Stimulated activated CD8-positive, alpha-beta memory T cell treated with anti-CD3 and anti-CD28 coated beads, Interleukin-12 subunit alpha, Interleukin-12 subunit beta, amount 100 ng/mL, for 24 hours (primary cell): ENCODE data around the gene HTR3E.

ENCODE experiments used
- DNase-seq: peaks from one replicate; pipeline ENCODE4 v3.0.0-alpha.2; 2020; ENCODE audit errors: extremely low read depth

HTR3E gene

DNA sequence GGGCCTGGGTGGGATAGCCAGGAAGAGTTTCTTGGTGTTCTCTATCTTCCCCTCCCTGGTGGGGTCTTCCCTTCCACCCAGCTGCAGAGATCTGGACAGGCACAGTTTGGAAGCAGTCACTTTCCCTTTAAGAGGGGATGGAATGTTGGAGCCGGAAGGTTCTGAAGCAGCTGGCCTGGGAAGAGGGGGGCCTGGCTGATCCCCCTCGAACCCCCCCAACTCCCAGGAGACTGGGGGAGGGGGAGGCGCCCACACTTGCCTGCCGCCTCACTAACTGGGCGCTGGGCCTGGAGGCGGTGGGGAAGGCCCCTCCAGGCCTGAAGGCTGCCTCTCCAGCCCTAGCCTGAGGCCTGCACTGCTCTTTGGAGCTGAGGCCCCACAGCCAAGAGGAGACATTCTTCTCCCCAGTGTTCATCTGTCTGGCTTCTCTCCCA is 59.7 kb downstream of the HTR3E start:
- DNase-seq, result no peak
